Activated CD8-positive, alpha-beta memory T cell treated with anti-CD3 and anti-CD28 coated beads for 24 hours (primary cell): ENCODE results near the gene PIK3C2A.

ENCODE experiments used
- DNase-seq: peaks from one replicate; pipeline ENCODE4 v3.0.0-alpha.2; 2020

Gene PIK3C2A

GRCh38 chr11:17159441-17159840 is 48.3 kb downstream of the PIK3C2A start:
- DNase-seq = no peak
